G401.6 (cell line): ENCODE data around the gene INTS2.
"Not testable (repeated sequence)": the region's sequence is repeated elsewhere in the genome, so short reads cannot be mapped to it uniquely, and the experiment has no call there.

Experiments used
- FAIRE-seq: peaks from 2 replicates; lab custom pipeline; 2012; peaks lifted over from hg19 to GRCh38; lab: Jason Lieb, UNC

Gene INTS2, protein sequence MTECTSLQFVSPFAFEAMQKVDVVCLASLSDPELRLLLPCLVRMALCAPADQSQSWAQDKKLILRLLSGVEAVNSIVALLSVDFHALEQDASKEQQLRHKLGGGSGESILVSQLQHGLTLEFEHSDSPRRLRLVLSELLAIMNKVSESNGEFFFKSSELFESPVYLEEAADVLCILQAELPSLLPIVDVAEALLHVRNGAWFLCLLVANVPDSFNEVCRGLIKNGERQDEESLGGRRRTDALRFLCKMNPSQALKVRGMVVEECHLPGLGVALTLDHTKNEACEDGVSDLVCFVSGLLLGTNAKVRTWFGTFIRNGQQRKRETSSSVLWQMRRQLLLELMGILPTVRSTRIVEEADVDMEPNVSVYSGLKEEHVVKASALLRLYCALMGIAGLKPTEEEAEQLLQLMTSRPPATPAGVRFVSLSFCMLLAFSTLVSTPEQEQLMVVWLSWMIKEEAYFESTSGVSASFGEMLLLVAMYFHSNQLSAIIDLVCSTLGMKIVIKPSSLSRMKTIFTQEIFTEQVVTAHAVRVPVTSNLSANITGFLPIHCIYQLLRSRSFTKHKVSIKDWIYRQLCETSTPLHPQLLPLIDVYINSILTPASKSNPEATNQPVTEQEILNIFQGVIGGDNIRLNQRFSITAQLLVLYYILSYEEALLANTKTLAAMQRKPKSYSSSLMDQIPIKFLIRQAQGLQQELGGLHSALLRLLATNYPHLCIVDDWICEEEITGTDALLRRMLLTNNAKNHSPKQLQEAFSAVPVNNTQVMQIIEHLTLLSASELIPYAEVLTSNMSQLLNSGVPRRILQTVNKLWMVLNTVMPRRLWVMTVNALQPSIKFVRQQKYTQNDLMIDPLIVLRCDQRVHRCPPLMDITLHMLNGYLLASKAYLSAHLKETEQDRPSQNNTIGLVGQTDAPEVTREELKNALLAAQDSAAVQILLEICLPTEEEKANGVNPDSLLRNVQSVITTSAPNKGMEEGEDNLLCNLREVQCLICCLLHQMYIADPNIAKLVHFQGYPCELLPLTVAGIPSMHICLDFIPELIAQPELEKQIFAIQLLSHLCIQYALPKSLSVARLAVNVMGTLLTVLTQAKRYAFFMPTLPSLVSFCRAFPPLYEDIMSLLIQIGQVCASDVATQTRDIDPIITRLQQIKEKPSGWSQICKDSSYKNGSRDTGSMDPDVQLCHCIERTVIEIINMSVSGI

DNA sequence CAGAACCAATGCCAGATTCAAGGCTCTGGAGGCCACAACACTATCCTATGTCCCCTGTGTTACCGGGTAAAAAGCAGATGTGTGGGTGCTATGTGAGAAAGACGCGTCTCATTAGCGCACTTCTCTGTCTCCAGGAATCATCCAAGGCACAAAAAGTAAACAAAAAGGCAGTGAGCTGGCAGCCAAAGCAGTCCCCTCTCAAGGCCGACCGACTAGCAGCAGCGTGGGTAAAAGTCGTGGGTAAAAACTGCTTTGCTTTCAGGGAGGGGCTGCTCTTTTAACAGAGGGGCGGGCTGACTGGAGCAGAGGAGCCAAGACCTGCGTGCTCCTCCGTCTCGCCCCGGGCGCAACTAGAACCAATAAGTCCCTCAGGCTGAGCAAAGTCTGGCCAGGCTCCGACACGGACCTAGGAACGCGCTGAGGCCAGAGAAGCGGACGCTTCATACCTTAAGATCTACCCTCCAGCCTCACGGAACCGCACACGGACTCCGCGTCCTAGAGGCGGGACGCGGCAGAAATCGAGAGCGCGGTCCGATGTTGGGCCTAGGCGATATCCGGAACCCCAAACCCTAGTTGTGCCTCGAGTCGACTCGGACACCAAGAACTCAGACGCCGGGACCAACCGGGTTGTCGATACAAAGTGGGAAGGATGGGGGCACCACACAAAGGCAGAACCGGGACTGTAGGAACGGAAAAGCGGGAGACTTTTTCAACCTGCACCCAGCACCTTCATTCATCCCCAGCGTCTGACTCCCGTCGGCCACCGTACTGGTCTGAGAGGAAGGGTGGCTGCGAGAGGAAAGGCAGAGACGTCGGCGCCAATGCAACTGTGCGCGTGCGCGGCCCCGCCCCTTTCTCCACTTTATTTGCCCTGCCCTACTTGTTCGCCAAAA lies at the start of gene INTS2:
Gene INTS2, minus strand, starts transcription at position 775 of the 893 bp plus-strand sequence. CDS start 1,338 bp downstream, outside the sequence.
- FAIRE-seq = peak; percentile 42

DNA sequence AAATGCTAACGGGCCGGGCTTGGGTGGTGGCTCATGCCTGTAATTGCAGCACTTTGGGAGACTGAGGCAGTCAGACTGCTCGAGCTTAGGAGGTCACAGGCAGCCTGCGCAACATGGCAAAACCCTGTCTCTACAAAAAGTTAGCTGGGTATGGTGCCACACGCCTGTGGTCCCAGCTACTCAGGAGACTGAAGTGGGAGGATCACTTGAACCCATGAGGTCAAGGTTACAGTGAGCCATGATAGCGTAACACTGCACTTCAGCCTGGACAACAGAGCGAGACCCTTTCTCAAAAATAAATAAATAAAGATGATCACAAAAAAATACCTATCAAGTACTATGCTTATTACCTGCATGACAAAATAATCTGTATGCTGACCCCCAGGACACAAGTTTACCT lies 46.3 kb upstream of the INTS2 start:
- FAIRE-seq = no peak

DNA sequence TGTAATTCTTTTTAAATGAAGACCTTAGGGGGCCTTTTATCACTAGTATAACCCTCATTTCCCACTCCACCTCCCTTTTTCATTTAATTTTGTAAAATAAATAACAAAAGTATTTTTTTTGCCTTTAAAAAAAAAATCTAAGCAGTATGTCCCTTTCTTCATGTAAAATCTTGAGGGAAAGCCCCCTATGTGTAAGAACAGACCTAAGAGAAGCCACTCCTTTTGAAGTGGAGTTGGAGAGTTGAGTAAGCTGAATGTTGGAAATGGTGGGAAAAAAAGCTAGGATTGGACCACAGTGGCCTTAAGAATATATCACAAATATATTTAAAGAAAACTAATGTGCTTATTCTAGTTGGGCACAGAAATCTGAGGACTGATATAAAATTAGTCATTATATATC lies 44.5 kb upstream of the INTS2 start:
- no peak for FAIRE-seq

DNA sequence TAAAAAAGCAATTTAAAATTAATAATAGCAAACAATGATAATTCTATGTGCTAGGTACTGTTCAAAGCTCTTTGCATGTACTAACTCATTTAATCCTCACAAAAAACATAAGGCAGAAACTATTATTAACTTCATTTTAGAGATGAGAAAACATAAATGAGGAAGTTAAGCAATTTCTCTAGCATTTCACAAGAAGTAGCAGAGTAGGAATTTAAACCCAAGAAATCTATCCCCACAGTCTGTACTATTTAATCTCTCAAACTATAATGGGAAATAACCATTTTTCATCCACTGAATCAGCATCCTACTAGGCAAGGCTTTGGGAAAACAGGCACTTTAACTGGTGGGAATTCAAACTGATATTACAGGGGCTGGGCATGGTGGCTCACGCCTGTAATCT lies 42.2 kb upstream of the INTS2 start:
- no peak for FAIRE-seq

DNA sequence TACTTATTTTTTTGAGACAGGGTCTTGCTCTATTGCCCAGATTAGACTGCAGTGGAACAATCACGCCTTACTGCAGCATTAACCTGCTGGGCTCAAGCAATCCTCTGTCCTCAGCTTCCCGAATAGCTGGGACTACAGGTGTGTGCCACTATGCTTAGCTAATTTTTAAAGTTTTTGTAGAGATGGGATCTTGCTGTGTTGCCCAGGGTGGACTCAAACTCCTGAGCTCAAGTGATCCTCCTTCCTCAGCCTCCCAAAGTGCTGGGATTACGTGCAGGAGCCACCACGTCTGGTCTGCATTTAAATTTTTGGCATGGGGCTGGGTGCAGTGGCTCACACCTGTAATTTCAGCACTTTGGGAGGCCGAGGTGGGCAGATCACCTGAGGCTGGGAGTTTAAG lies 41.0 kb upstream of the INTS2 start:
- FAIRE-seq = no peak

DNA sequence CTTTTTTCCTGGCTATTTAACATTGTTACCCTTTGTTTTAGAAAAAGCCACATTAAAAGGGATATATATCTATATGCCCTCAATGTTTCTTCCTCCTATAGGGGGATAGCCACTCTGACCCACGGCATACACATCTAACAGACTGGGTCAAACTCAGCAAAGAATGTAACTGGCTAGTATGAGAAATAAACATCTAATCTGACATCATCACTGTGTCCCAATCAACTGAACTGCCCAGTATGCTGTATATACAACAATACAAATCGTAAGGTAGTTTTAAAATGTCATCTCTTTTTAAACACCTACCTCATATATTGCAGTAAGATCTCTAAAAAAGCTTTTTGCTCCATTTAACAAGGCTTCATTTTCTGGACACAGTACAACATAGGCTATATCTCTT lies 39.9 kb upstream of the INTS2 start:
- FAIRE-seq = no peak

DNA sequence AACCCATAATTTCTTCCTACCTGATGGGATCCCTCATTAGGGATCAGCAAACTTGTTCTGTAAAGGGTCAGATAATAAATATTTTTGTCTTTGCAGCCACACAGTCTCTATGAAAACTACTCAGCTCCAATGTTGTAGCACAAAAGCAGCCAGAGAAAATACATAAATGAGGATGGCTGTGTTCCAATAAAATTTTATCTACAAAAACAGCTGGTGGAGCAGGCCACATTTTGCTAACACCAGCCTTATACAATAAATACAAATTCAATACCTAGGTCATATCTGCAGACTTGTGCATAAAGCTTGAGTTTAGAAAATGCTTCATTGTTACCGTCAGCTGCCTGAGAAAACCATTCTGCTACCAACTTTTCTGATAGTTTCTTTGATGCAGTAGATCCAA lies 38.4 kb upstream of the INTS2 start:
- no peak for FAIRE-seq

DNA sequence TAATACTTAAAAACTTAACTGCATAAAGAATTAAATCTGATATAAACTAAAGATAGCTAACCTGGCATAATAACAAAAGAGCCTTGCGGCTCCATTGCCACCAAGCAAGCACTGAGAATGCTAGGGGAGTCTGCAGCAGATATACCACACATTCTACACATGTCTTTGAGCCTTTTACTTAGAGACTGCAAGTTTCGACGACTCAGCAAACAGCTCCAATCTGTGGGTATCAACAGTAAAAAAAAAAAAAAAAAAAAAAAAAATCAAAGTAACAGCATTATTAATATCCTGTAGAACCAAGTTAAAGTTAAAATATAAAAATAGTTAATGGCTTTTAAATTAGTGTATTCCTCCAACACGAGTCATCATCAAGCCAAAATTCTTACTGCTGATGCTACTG lies 27.8 kb upstream of the INTS2 start:
- FAIRE-seq = no peak

DNA sequence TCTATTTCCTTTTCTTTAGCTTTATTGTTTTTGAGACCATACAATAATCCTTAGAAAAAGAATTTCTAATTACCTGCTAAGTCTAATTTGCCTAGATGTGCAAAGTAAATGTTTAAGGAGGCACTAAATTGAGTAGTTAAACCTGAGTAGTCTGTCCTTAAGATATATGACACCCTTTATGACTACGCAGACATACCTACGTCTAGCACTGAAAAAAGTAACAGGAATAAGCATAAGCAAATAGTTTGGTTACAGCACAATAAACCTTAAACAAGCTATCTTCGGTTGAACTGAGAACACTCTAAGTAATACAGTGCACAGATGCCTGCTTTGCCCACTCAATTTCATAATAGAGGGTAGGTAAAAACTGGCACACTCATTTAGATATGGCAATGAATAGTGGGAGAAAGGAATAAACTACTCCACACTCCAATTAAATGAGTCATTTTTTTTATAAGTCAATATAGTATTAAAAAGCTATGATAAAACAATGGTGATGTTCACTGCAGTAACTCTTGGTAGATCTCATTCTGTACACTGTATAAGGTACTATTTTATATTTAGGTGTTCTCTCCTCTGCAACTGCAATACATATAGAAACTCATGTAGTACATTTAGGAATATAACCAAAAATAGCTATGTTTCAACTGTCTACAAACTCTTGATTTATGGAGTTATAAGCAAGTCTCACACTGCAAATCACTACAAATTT lies 19.7 kb upstream of the INTS2 start:
- no peak for FAIRE-seq

DNA sequence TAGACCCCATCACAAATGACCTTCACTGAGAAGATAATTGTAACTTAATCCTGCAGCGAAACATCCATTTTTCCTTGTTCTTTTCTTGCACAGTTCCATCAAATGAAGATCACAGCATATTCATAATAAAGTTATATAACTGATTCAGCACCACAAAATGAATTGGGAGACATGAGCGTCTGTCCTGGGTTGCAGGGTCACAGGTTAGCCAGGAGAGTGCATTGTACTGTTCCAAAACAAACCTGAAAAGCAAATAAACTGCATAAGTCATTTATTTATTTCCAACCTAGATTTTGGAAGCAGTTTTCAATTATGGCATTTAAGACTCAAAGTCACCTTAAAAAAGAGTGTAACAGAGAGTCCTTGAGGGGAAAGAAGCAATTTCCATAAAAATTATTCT lies 18.6 kb upstream of the INTS2 start:
- no peak for FAIRE-seq

DNA sequence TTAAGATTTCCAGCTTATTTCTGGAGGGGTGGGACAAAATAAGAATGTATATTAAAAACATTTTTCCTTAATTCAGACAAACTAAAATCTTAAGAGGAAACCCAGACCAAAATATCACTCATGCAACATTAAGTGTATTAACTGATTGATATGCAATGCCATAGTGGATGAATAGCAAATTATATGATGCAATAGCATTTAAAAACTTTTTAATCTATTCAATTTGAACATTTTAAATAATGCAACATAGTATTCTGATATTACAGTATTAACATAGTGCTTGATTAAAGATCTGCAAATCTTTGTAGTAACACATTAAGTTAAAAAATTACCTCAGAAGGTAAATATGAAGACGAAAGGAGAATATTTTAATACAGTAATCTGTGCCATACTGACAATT lies 15.3 kb upstream of the INTS2 start:
- FAIRE-seq = peak; percentile 31

DNA sequence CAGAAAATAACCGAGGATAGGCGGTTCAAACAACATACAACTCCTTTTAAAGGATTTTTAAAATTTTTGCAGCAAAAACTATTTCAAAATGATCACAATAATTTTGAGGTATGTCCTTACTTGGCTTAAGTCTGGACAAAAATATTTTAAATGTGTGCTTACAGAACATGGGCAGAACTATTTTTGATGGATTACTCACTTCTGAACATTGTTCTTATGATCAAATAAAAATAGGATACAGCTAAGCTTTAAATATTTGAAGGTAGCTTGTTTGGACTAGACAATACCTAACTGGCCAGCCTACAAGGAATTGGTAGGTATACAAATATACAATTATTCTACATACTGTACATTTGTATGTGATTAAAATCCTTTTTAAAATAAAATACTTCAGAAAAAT lies 14.3 kb upstream of the INTS2 start:
- FAIRE-seq = no peak

DNA sequence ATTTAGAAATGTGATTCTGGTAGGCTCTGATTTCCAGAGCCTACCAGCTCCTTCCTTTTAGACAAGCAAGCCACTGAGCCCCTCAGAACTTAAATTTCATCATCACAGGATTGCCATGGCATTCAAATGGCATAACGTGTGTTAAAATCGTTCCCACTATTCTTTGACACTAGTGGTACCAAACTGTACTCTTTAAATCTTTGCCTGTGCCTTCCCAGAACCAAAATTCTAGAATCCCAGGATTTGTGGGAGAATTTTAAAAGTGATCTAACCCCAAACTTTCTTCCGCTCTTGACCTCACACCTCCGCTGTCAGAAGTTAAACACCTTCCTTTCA lies 287 bp upstream of the INTS2 start:
- FAIRE-seq = no peak

DNA sequence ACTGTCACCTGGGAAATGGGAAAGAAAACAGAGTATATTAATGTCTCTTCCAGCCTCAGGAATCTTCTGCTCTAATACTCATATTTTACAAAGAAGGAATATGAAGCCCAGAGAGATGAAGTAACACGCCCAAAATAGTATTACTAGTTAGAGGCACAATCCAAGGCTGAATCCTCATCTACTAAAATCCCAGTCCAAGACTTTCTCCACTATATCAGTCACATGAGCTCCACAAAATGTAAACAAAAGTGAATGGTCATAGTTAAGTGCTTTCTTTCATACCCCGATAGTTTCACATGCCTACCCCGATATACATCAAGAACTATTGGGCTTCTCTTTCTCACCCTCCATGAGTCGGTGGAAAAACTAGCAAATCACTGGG lies 965 bp downstream of the INTS2 start:
- FAIRE-seq = no peak

DNA sequence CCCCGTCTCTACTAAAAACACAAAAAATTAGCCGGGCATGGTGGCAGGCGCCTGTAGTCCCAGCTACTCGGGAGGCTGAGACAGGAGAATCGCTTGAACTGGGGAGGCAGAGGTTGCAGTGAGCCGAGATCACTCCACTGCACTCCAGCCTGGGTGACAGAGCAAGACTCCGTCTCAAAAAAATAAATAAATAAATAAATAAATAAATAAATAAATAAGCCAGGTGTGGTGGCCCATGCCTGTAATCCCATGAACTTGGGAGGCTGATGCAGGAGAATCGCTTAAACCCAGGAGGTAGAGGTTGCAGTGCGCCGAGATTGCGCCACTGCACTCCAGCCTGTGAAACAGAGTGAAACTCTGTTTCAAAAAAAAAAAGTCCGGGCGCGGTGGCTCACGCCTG lies 12.6 kb downstream of the INTS2 start:
- FAIRE-seq = not testable (repeated sequence)

DNA sequence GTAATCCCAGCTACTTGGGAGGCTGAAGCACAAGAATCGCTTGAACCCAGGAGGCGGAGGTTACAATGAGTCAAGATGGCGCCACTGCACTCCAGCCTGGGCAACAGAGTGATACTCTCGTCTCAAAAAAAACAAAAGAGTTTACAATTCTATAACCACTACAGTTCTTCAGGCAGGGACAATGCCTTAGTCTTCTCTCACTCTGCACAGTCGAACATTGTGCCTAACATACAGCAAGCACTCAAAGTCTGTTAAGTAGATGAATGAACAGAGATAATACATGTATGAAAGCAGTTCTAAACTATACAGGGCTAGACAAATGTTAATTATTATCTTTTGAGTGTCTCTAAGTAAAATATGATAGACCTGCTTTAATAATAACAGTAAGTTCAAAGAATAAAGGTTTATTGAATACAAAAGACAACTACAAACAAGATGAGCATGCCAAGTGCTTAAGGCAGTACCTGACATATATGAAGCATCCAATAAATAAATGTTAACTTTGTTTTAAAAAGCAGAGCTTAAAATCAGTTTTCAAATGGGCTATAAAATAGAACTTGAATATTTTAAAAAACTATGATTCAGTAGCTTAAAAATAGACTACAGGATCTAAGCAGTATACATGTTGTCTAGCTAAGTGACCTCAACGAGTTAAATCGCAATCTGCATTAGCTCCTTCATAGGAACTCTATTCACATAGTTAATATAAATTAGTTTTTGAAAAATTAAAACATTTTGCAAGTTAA lies 19.3 kb downstream of the INTS2 start:
- FAIRE-seq = no peak

DNA sequence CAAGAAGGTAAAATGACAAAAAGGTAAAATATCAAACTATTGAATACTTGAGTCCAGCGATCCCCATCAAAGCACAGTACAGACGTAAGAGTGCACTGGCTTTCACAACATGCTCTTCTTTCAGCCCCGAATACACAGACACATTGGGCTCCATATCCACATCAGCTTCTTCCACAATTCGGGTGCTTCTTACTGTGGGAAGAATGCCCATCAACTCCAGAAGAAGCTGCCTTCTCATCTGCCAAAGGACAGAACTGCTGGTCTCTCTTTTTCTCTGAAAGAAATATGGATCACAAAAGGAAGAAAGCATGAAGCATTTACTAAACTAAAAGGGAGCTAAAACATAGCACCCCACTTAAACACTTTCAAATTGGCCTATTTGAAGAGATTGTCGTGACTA lies 20.4 kb downstream of the INTS2 start:
- no peak for FAIRE-seq

DNA sequence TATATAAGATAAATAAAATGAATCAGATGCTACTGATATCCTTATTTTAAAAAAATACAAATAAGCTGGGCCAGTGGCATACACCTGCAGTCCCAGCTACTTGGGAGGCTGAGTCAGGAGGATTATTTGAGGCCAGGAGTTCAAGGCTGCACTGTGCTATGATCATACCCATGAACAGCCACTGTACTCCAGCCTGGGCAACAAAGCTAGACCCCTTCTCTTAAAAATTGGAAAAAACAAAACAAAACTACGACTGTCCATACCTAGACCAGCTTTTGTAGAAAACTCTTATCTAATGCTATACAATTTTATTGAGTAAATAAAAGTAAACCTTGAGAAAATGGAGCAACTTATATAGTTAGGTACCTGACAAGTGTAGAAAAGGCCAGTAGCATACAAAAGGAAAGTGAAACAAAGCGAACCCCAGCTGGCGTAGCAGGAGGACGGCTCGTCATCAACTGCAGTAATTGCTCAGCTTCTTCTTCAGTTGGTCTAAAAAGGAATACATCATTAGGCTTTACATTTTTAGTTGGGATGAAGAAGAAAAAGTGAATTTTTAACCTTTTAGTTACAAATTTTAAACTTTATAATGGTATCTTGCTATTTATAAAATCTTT lies 23.6 kb downstream of the INTS2 start:
- FAIRE-seq = no peak

DNA sequence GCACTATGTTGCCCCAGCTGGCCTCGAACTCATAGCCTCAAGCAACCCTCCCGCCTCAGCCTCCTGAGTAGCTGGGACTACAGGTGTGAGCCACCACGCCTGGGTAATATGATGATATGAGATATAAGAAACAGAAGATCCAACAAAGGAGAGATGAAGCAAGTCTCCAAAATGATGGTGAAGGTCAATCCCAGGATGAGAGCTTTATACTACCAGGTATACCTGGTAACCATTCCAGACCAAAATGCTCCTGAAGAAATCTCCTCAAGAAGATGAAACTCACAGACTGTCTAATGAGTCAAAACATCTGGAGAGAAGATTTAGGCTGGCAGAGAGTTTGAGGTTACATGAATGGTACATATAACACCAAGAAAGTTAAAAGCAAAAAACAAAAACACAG lies 24.5 kb downstream of the INTS2 start:
- no peak for FAIRE-seq

DNA sequence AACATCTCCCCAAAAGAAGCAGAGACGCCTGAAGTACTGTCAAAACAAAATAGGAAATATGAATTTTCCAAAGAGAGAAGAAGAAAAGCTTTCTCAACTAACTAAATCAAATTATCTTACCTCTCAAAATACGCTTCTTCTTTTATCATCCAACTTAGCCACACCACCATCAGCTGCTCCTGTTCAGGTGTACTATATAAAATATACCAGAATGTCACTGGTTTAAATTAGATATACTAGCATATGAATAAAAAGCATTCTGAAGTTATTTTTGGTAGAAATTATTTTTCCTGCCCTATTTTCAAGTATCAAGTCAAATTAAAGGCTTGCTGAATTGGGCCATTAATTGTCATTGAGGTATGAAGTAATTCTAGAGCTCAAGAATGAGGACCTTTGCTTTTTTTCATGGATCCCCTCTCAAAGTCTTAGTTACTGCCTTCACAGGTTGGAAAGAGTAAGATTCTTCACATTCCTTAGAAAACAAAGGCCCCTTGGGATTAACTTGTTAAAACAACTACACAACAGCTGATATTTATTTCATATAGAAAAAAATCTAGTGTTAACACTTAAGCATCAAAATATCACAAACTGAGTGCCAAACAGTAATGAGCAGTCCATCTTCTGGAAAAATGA lies 30.1 kb downstream of the INTS2 start:
- no peak for FAIRE-seq
